Measurements from ENCODE around the gene ITSN1. TPM values are rescaled to one million over a fixed set of nuclear protein-coding genes. Genes with fewer than 3 reads are reported as not detected.

Gene ITSN1
- total RNA-seq, 4 donors from 2014 or later, result 33.0 to 50.5 (median 45.9) TPM

DNA sequence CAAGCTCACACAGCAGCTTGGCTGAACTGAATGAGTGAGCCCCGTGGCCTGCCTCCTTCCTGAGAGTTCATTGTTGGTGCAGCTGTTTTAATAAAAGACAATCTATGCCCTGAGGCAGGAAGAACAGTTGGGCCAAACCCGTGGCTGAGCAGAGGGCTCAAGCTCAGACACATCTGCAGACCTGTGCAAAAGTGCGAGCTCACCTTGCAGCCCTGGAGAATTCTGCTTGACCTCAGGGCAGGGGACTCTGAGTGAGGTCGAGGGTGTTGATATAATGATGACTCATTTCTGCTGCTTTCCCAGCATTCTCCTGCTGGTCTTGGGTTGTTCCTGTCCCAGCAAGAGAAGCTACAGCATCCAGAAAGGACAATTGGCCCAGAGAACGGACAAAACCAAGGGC lies 212.3 kb downstream of the ITSN1 start:
- TF ChIP-seq EP300 (IDR thresholded peaks at IDR 0.05) (no peak), POLR2A (IDR thresholded peaks at IDR 0.05) (no peak), POLR2AphosphoS5 (IDR thresholded peaks at IDR 0.05) (no peak)
- TF ChIP-seq, protein P1, sequence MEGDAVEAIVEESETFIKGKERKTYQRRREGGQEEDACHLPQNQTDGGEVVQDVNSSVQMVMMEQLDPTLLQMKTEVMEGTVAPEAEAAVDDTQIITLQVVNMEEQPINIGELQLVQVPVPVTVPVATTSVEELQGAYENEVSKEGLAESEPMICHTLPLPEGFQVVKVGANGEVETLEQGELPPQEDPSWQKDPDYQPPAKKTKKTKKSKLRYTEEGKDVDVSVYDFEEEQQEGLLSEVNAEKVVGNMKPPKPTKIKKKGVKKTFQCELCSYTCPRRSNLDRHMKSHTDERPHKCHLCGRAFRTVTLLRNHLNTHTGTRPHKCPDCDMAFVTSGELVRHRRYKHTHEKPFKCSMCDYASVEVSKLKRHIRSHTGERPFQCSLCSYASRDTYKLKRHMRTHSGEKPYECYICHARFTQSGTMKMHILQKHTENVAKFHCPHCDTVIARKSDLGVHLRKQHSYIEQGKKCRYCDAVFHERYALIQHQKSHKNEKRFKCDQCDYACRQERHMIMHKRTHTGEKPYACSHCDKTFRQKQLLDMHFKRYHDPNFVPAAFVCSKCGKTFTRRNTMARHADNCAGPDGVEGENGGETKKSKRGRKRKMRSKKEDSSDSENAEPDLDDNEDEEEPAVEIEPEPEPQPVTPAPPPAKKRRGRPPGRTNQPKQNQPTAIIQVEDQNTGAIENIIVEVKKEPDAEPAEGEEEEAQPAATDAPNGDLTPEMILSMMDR (IDR thresholded peaks at IDR 0.05), result no peak
- no peaks in the 10 kb centered on the region for H3K9me3 ChIP-seq
- H3K36me3 ChIP-seq, result no peaks in the 10 kb centered on the region
- H3K4me1 ChIP-seq, result peaks cover 0 to 16% (median 0%) of the 10 kb centered on the region in 3 donors
- no peaks in the 10 kb centered on the region for H3K27me3 ChIP-seq
- no peak for ATAC-seq
- H3K4me3 ChIP-seq, result no peak overlapping the region
- no peak overlapping the region for H3K27ac ChIP-seq
- WGBS, 2 donors (ENCODE audit: low coverage in 1 of 2), result 21 to 72% methylated on average over 2 of the region's 5 CpGs

DNA sequence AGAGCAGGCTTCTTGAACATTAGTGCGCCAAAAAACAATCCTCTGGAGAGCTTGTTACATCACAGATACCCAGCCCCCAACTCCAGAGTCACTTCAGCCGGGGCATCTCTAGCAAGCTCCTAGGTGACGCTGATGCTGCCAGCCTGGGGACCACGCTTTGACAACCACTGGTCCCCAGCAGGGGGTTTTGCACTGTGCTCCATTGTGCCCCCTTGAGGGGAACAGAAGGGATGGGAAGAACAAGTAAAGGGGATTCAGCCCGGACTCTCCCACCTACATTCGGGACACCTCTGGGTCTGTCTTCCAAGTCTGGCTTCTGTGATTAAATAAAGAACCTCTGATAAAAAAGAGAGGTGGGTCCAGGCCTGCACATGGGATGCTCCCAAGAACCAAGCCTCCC lies 212.9 kb downstream of the ITSN1 start:
- Histone ChIP-seq H3K4me3 (no peak overlapping the region), H3K36me3 (no peaks in the 10 kb centered on the region), H3K9me3 (no peaks in the 10 kb centered on the region), H3K27ac (no peak overlapping the region), H3K4me1 (peaks cover 0 to 16% (median 0%) of the 10 kb centered on the region in 3 donors), H3K27me3 (no peaks in the 10 kb centered on the region)
- WGBS, 2 donors (ENCODE audit: low coverage in 1 of 2), result 94% methylated on average over 4 of the region's 6 CpGs; no CpG with 5 or more reads in 1 of the 2 donors
- no peak for ATAC-seq
- TF ChIP-seq POLR2AphosphoS5 (IDR thresholded peaks at IDR 0.05) (no peak), EP300 (IDR thresholded peaks at IDR 0.05) (no peak), POLR2A (IDR thresholded peaks at IDR 0.05) (no peak)
- TF ChIP-seq, protein P1 (IDR thresholded peaks at IDR 0.05), result no peak

DNA sequence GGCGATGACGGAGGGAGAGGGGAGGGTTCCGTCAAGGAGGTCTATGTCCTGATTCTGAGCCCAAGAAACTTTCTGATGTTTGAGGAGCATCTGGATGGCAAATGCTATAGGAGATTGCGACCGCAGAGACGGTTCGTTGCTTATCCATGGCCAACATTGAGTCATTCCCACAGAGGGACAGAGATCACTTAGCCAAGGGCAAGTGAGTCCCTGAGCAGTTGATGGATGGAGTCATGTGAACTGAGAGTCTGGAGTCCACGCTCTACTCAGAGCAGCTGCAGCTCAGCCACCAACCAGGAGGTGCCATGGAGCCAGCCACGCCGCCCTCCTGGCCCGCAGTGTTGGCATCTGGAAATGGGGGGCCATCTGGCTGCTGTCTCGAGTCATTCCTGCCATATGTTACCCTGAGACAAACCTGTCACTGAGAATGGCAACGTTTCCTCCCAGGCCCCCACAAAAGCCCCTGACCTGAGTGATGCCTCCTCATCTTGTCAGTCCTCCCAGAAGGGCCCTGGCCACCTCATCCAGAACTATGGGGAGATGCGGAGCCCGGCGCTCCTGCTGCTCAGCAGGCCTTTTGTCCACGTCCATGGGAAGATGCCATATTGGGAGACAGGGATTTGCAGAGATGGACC lies 214.7 kb downstream of the ITSN1 start:
- Histone ChIP-seq H3K36me3 (no peaks in the 10 kb centered on the region), H3K27ac (no peak overlapping the region), H3K27me3 (no peaks in the 10 kb centered on the region), H3K9me3 (no peaks in the 10 kb centered on the region), H3K4me1 (peaks cover 0 to 16% (median 0%) of the 10 kb centered on the region in 3 donors), H3K4me3 (no peak overlapping the region)
- ATAC-seq, result no peak
- TF ChIP-seq POLR2A (IDR thresholded peaks at IDR 0.05), result no peak
- no peak for TF ChIP-seq EP300 (IDR thresholded peaks at IDR 0.05)
- WGBS, 2 donors (ENCODE audit: low coverage in 1 of 2), result 80 to 94% methylated on average over 6 to 13 of the region's 17 CpGs

DNA sequence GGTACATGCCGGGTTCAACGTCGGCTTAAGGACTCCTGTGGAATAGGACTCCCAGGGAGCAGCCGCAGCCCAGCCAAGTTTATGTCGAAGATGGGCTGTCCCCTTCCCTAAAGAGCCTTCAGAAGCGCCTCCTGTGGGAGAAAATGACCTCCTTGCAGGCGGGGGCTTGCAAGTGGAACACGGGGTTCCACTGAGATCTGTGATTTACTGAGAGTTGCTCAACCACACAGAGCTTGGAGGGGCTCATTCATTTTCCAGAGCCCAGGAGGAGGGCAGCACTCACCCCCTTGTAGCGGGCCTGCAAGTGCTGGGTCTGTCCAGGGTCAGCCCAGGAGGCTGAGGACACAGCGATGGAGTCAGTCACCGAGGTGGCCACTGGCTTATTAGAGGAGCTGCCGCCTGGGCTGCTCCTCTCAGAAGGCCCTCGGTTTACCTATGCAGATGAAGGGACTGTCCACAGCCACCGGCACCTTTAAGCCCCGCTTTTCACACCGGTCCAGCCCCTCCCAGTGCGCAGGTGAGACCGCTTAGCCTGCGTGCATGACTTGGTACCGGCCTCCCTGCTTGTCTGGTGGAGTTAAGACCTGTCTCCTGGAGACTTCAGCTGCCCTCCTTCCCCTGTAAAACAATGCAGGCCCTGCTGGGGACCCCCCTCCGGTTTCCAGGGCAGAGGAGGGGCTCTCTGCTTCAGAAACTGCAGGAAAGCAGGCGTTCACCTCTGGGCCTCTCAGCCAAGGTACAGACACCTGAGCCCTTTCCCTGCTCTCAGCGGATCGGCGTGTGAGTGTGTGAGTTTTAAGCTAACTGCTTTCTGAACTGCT lies 215.8 kb downstream of the ITSN1 start:
- no peak for ATAC-seq
- no peaks in the 10 kb centered on the region for H3K27me3 ChIP-seq
- H3K36me3 ChIP-seq, result no peaks in the 10 kb centered on the region
- H3K27ac ChIP-seq, result peak overlapping the region in 2 of 4 donors; percentile 12 to 21
- H3K9me3 ChIP-seq, result no peaks in the 10 kb centered on the region
- 92% methylated on average over 2 of the region's 25 CpGs; no CpG with 5 or more reads in 1 of the 2 donors for WGBS, 2 donors (ENCODE audit: low coverage in 1 of 2)
- H3K4me1 ChIP-seq, result peaks cover 0 to 16% (median 0%) of the 10 kb centered on the region in 3 donors
- no peak overlapping the region for H3K4me3 ChIP-seq
- TF ChIP-seq POLR2A (IDR thresholded peaks at IDR 0.05) (no peak), EP300 (IDR thresholded peaks at IDR 0.05) (no peak), POLR2AphosphoS5 (IDR thresholded peaks at IDR 0.05) (no peak)
- TF ChIP-seq, protein P1 (IDR thresholded peaks at IDR 0.05), result no peak

DNA sequence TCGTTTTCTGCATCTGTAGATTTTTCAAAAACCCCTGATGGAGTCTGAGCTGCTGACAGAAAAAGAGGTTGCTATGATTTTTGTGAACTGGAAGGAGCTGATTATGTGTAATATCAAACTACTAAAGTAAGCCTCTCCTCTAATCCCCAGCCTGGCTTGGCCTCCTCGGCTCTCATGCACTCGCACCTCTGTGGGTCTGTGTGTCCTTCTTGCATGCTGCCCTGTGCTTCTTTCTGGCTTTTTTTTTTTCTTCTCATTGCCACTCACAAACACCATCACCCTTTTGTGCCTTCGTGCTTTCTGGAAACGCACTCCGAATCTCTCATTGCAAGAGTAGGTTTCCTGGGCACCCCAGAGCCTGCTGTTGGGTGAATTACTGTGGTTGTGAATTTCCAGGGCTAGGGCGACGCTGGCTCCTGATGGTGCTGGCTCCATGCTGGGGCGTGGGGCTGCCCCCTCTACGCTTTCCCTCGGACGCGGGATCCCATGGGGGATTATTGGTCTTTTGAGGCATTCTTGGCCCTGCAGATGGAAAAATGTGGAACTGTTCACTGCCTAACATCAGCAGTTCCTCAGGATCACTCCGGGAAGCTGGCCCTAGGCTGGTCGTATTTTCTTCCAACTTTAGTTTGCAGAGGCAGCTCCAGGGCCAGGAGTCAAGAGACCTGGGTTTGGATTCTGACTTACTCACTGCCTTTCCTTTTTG lies 216.5 kb downstream of the ITSN1 start:
- Histone ChIP-seq H3K9me3 (no peaks in the 10 kb centered on the region), H3K36me3 (no peaks in the 10 kb centered on the region), H3K27ac (peak overlapping the region in 2 of 4 donors; percentile 12 to 21), H3K4me3 (no peak overlapping the region), H3K4me1 (peaks cover 0 to 16% (median 0%) of the 10 kb centered on the region in 3 donors), H3K27me3 (no peaks in the 10 kb centered on the region)
- 26 to 82% methylated on average over 6 to 12 of the region's 15 CpGs for WGBS, 2 donors (ENCODE audit: low coverage in 1 of 2)
- ATAC-seq, result no peak
- TF ChIP-seq POLR2A (IDR thresholded peaks at IDR 0.05) (no peak), POLR2AphosphoS5 (IDR thresholded peaks at IDR 0.05) (no peak), EP300 (IDR thresholded peaks at IDR 0.05) (no peak)
- TF ChIP-seq, protein P1 (IDR thresholded peaks at IDR 0.05), result no peak
